ENCODE measurements around the gene GPC6.

The GPC6 gene

DNA sequence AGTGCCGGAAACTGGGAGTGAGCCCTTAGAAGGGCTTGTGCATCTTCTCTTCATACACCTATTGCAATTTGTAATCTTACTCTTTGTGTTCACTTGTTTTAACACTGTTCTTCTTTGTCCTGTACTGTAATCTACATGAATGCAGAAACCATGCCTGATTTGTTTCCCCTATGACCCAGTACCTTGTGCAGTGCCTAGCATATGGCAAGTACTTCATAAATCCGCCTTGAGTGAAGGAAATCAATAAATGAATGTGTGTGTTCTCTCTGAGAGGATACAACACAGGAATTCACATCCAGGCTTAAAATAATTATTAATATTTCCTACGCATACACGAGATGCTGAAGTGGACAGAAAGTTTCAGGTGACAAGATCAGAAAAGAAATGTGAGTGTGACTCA, 172.6 kb downstream of the GPC6 start:
- H2BK15ac ChIP-seq (replicated peaks; ENCODE audit: low read depth) = no peak overlapping the region
- no peak overlapping the region for H3K27ac ChIP-seq (ENCODE audit: low read depth, low read length)
- H3K27me3 ChIP-seq (ENCODE audit: insufficient read depth, low read length, poor library complexity) = no peaks in the 10 kb centered on the region
- H3K9ac ChIP-seq (ENCODE audit: low read length) = no peak overlapping the region
- no peak overlapping the region for H3K4ac ChIP-seq (ENCODE audit: low read depth, low read length)
- H2AK5ac ChIP-seq (ENCODE audit: low read length) = no peak overlapping the region
- peaks cover 12% of the 10 kb centered on the region for H3K79me1 ChIP-seq (ENCODE audit: low read length)
- DNase-seq = no peak
- no peak overlapping the region for H2BK5ac ChIP-seq (ENCODE audit: low read length)
- no peak overlapping the region for H3K18ac ChIP-seq (ENCODE audit: low read length)
- H3K23ac ChIP-seq (ENCODE audit: low read length) = no peak overlapping the region
- H3K4me1 ChIP-seq (ENCODE audit: control insufficient read depth, low read depth, low read length) = no peaks in the 10 kb centered on the region
- H4K8ac ChIP-seq (ENCODE audit: low read depth, low read length) = no peak overlapping the region
- H3K56ac ChIP-seq (ENCODE audit: low read length) = no peak overlapping the region
- H3K4me3 ChIP-seq (ENCODE audit: low read length) = no peak overlapping the region
- H2BK120ac ChIP-seq (ENCODE audit: low read depth, low read length) = no peak overlapping the region
- no CpG with 5 or more reads among the region's 4 CpGs for WGBS (ENCODE audit: extremely low coverage, insufficient coverage, low lambda C conversion rate)
- H4K5ac ChIP-seq (ENCODE audit: low read length) = no peak overlapping the region
- peaks cover 5% of the 10 kb centered on the region for H3K79me2 ChIP-seq (ENCODE audit: control insufficient read depth, insufficient read depth, low read length)
- H3K36me3 ChIP-seq (ENCODE audit: control insufficient read depth, insufficient read depth, low read length) = no peaks in the 10 kb centered on the region
- no peak overlapping the region for H3K4me2 ChIP-seq (ENCODE audit: low read length)

DNA sequence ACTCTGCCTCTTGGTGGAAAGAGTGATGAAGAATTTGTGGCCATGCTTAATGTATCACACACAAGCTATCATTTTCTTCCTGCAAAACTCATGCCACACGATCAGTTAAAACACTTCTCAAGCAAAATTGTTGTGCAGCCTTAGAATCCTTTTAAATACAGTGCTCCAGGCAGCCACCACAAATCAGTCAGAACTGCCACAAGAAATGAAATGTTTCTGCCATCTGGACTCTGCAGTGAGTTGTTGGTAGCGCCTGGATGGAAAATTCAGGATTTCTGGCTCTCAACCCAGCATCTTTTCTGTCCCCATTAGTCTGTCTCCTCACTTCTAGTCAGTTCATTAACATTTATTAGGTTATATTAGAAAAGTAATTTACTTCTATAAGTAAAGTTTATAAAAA, 179.5 kb downstream of the GPC6 start:
- H3K4me1 ChIP-seq (ENCODE audit: control insufficient read depth, low read depth, low read length) = no peaks in the 10 kb centered on the region
- peaks cover 9% of the 10 kb centered on the region for H3K79me1 ChIP-seq (ENCODE audit: low read length)
- H3K27me3 ChIP-seq (ENCODE audit: insufficient read depth, low read length, poor library complexity) = no peaks in the 10 kb centered on the region
- H2BK5ac ChIP-seq (ENCODE audit: low read length) = no peak overlapping the region
- H4K8ac ChIP-seq (ENCODE audit: low read depth, low read length) = no peak overlapping the region
- H3K56ac ChIP-seq (ENCODE audit: low read length) = no peak overlapping the region
- H3K79me2 ChIP-seq (ENCODE audit: control insufficient read depth, insufficient read depth, low read length) = peaks cover 2% of the 10 kb centered on the region
- H3K4ac ChIP-seq (ENCODE audit: low read depth, low read length) = no peak overlapping the region
- H2AK5ac ChIP-seq (ENCODE audit: low read length) = no peak overlapping the region
- H3K4me3 ChIP-seq (ENCODE audit: low read length) = no peak overlapping the region
- H2BK15ac ChIP-seq (replicated peaks; ENCODE audit: low read depth) = no peak overlapping the region
- H3K9ac ChIP-seq (ENCODE audit: low read length) = no peak overlapping the region
- H2BK120ac ChIP-seq (ENCODE audit: low read depth, low read length) = no peak overlapping the region
- H3K4me2 ChIP-seq (ENCODE audit: low read length) = no peak overlapping the region
- H3K36me3 ChIP-seq (ENCODE audit: control insufficient read depth, insufficient read depth, low read length) = no peaks in the 10 kb centered on the region
- no peak overlapping the region for H3K27ac ChIP-seq (ENCODE audit: low read depth, low read length)
- H3K23ac ChIP-seq (ENCODE audit: low read length) = no peak overlapping the region
- no peak overlapping the region for H4K5ac ChIP-seq (ENCODE audit: low read length)
- no peak overlapping the region for H3K18ac ChIP-seq (ENCODE audit: low read length)
- no peak for DNase-seq
- WGBS (ENCODE audit: extremely low coverage, insufficient coverage, low lambda C conversion rate) = no CpG with 5 or more reads among the region's 2 CpGs

DNA sequence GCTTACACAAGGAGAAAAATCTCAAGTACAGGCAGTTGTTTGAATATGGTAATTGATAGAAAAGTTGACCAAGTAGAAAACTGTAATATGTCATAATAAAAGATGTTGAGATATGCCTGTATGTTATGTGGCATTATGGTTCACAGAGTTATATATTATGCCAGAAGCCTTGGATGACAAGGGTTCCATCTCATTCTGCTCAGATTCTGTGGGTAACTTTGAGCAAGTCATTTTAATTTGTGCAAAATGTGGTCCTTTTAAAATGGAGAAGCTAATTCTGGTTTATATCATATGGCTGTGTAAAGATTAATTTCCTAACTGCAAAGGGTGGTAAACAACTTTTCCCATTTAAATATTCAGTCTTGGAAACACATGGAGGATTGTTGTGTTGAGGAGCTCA, 180.9 kb downstream of the GPC6 start:
- Histone ChIP-seq H2AK5ac (ENCODE audit: low read length) (no peak overlapping the region), H3K27me3 (ENCODE audit: insufficient read depth, low read length, poor library complexity) (no peaks in the 10 kb centered on the region), H3K4ac (ENCODE audit: low read depth, low read length) (no peak overlapping the region), H3K79me2 (ENCODE audit: control insufficient read depth, insufficient read depth, low read length) (peaks cover 4% of the 10 kb centered on the region), H2BK5ac (ENCODE audit: low read length) (no peak overlapping the region), H3K79me1 (ENCODE audit: low read length) (peaks cover 7% of the 10 kb centered on the region), H3K18ac (ENCODE audit: low read length) (no peak overlapping the region), H3K4me1 (ENCODE audit: control insufficient read depth, low read depth, low read length) (no peaks in the 10 kb centered on the region), H2BK15ac (replicated peaks; ENCODE audit: low read depth) (no peak overlapping the region), H3K56ac (ENCODE audit: low read length) (no peak overlapping the region), H3K9ac (ENCODE audit: low read length) (no peak overlapping the region), H3K4me3 (ENCODE audit: low read length) (no peak overlapping the region), H3K36me3 (ENCODE audit: control insufficient read depth, insufficient read depth, low read length) (no peaks in the 10 kb centered on the region), H2BK120ac (ENCODE audit: low read depth, low read length) (no peak overlapping the region), H3K4me2 (ENCODE audit: low read length) (no peak overlapping the region), H4K5ac (ENCODE audit: low read length) (no peak overlapping the region), H4K8ac (ENCODE audit: low read depth, low read length) (no peak overlapping the region), H3K27ac (ENCODE audit: low read depth, low read length) (no peak overlapping the region), H3K23ac (ENCODE audit: low read length) (no peak overlapping the region)
- no peak for DNase-seq

DNA sequence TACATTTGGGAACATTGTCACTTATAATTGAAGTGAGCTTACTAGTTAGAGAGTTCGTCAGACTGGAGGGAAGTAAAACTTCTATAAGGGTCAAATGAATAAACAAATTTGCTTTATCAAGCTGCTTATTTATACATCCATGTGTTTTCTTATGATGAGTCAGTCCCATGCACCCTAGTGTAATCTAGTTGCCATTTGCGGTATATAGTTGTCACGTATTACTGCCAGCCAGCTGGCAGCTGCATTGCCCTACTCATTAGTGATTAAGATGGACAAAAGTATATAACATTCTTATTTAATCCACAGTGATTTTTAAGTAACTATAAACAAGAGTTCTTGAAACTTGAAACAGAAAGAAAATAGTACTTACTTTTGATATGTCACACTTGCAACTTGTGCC, 182.4 kb downstream of the GPC6 start:
- DNase-seq = no peak
- H3K27ac ChIP-seq (ENCODE audit: low read depth, low read length) = no peak overlapping the region
- H2AK5ac ChIP-seq (ENCODE audit: low read length) = no peak overlapping the region
- no peaks in the 10 kb centered on the region for H3K36me3 ChIP-seq (ENCODE audit: control insufficient read depth, insufficient read depth, low read length)
- no peak overlapping the region for H2BK5ac ChIP-seq (ENCODE audit: low read length)
- no CpG with 5 or more reads among the region's 3 CpGs for WGBS (ENCODE audit: extremely low coverage, insufficient coverage, low lambda C conversion rate)
- no peak overlapping the region for H2BK15ac ChIP-seq (replicated peaks; ENCODE audit: low read depth)
- H3K56ac ChIP-seq (ENCODE audit: low read length) = no peak overlapping the region
- no peaks in the 10 kb centered on the region for H3K27me3 ChIP-seq (ENCODE audit: insufficient read depth, low read length, poor library complexity)
- H3K4me1 ChIP-seq (ENCODE audit: control insufficient read depth, low read depth, low read length) = no peaks in the 10 kb centered on the region
- no peak overlapping the region for H3K4me2 ChIP-seq (ENCODE audit: low read length)
- peaks cover 5% of the 10 kb centered on the region for H3K79me2 ChIP-seq (ENCODE audit: control insufficient read depth, insufficient read depth, low read length)
- peaks cover 7% of the 10 kb centered on the region for H3K79me1 ChIP-seq (ENCODE audit: low read length)
- no peak overlapping the region for H2BK120ac ChIP-seq (ENCODE audit: low read depth, low read length)
- H3K4ac ChIP-seq (ENCODE audit: low read depth, low read length) = no peak overlapping the region
- H3K18ac ChIP-seq (ENCODE audit: low read length) = no peak overlapping the region
- H3K9ac ChIP-seq (ENCODE audit: low read length) = no peak overlapping the region
- no peak overlapping the region for H3K4me3 ChIP-seq (ENCODE audit: low read length)
- H4K5ac ChIP-seq (ENCODE audit: low read length) = no peak overlapping the region
- no peak overlapping the region for H3K23ac ChIP-seq (ENCODE audit: low read length)
- H4K8ac ChIP-seq (ENCODE audit: low read depth, low read length) = no peak overlapping the region

DNA sequence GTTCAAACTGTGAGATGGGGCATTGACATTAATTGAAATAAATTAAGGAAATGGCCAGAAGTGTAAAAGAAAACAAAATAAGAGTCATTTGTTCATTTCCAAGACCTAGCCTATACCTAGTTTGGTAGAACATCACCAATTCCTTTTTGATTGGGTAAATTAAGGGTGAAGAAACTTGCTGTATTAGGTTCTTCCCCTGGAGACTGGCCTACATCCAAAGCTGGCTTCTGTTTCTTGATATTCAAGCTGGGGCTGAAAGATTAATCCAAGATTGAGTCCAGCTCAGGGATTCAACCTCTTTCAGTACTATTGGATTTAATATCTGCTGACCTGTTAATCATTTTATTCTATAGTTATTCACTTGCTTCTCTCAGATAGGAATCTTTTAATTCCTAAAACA, 183.2 kb downstream of the GPC6 start:
- Histone ChIP-seq H3K79me1 (ENCODE audit: low read length) (peaks cover 11% of the 10 kb centered on the region), H3K27ac (ENCODE audit: low read depth, low read length) (no peak overlapping the region), H3K27me3 (ENCODE audit: insufficient read depth, low read length, poor library complexity) (no peaks in the 10 kb centered on the region), H4K8ac (ENCODE audit: low read depth, low read length) (no peak overlapping the region), H2BK120ac (ENCODE audit: low read depth, low read length) (no peak overlapping the region), H3K79me2 (ENCODE audit: control insufficient read depth, insufficient read depth, low read length) (peaks cover 9% of the 10 kb centered on the region), H3K4me2 (ENCODE audit: low read length) (no peak overlapping the region), H3K4me3 (ENCODE audit: low read length) (no peak overlapping the region), H2AK5ac (ENCODE audit: low read length) (no peak overlapping the region), H2BK15ac (replicated peaks; ENCODE audit: low read depth) (no peak overlapping the region), H3K18ac (ENCODE audit: low read length) (no peak overlapping the region), H3K9ac (ENCODE audit: low read length) (no peak overlapping the region), H3K4me1 (ENCODE audit: control insufficient read depth, low read depth, low read length) (no peaks in the 10 kb centered on the region), H3K23ac (ENCODE audit: low read length) (no peak overlapping the region), H3K56ac (ENCODE audit: low read length) (no peak overlapping the region), H2BK5ac (ENCODE audit: low read length) (no peak overlapping the region), H4K5ac (ENCODE audit: low read length) (no peak overlapping the region), H3K4ac (ENCODE audit: low read depth, low read length) (no peak overlapping the region), H3K36me3 (ENCODE audit: control insufficient read depth, insufficient read depth, low read length) (no peaks in the 10 kb centered on the region)
- no peak for DNase-seq

DNA sequence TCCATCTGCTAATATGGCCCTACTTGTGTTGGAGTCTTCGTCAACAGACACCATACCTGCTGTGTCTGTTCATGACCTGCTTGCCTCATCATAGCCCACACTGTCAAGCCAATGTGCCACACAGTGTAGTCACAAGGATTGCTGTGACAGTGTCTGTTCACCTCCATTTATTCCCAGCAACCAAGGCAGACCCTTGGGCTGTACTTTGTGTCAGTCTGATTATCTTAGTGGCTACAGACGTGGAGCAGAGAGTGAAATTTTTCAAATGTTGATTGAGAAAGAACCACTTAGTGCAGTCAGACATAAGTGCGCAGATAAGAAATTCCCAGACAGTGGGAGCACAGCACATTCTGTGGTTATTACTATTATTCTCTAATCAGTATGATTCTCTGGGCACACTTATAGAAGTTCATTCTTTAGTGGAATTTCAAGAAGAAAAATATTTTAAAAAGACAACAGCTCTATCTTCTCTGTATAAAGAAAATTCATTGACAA, 184.6 kb downstream of the GPC6 start:
- Histone ChIP-seq H4K5ac (ENCODE audit: low read length) (no peak overlapping the region), H3K4me1 (ENCODE audit: control insufficient read depth, low read depth, low read length) (no peaks in the 10 kb centered on the region), H2BK5ac (ENCODE audit: low read length) (no peak overlapping the region), H3K79me2 (ENCODE audit: control insufficient read depth, insufficient read depth, low read length) (peaks cover 9% of the 10 kb centered on the region), H3K79me1 (ENCODE audit: low read length) (peaks cover 11% of the 10 kb centered on the region), H4K8ac (ENCODE audit: low read depth, low read length) (no peak overlapping the region), H3K27ac (ENCODE audit: low read depth, low read length) (no peak overlapping the region), H3K4ac (ENCODE audit: low read depth, low read length) (no peak overlapping the region), H3K56ac (ENCODE audit: low read length) (no peak overlapping the region), H2BK15ac (replicated peaks; ENCODE audit: low read depth) (no peak overlapping the region), H3K36me3 (ENCODE audit: control insufficient read depth, insufficient read depth, low read length) (no peaks in the 10 kb centered on the region), H3K9ac (ENCODE audit: low read length) (no peak overlapping the region), H3K4me2 (ENCODE audit: low read length) (no peak overlapping the region), H2AK5ac (ENCODE audit: low read length) (no peak overlapping the region), H3K27me3 (ENCODE audit: insufficient read depth, low read length, poor library complexity) (no peaks in the 10 kb centered on the region), H3K23ac (ENCODE audit: low read length) (no peak overlapping the region), H3K4me3 (ENCODE audit: low read length) (no peak overlapping the region), H2BK120ac (ENCODE audit: low read depth, low read length) (no peak overlapping the region), H3K18ac (ENCODE audit: low read length) (no peak overlapping the region)
- no peak for DNase-seq
- no CpG with 5 or more reads among the region's 3 CpGs for WGBS (ENCODE audit: extremely low coverage, insufficient coverage, low lambda C conversion rate)

All from mesendoderm (in vitro differentiated cells).